KMS-11 (cell line): ENCODE measurements around the gene SLC38A10.

ENCODE experiments used
- H2AFZ ChIP-seq: fragments of 200-600 bp; sonication (generic); 2 replicates; pipeline ENCODE4 v1.6.1; 2016; ENCODE audit warnings: antibody characterized with exemption, mixed run types, low read depth
- H3K27ac ChIP-seq: fragments of 200-600 bp; sonication (generic); 2 replicates; pipeline ENCODE4 v1.6.1; 2016; ENCODE audit warnings: mild to moderate bottlenecking, mixed run types
- H3K27me3 ChIP-seq: fragments of 200-600 bp; sonication (generic); 2 replicates; pipeline ENCODE4 v1.6.1; 2017; ENCODE audit warnings: mild to moderate bottlenecking, low read depth, mixed run types, moderate library complexity; ENCODE audit not compliant: insufficient read depth
- H3K36me3 ChIP-seq: fragments of 200-600 bp; sonication (generic); 2 replicates; pipeline ENCODE4 v1.6.1; 2017; ENCODE audit warnings: mild to moderate bottlenecking, mixed run types; ENCODE audit not compliant: insufficient read depth
- H3K4me1 ChIP-seq: fragments of 200-600 bp; sonication (generic); 2 replicates; pipeline ENCODE4 v1.6.1; 2016; ENCODE audit warnings: mild to moderate bottlenecking, low read depth, mixed run types; ENCODE audit not compliant: poor library complexity, severe bottlenecking
- H3K4me2 ChIP-seq: fragments of 200-600 bp; sonication (generic); 2 replicates; pipeline ENCODE4 v1.7.0; 2016; ENCODE audit warnings: mild to moderate bottlenecking, mixed run types
- H3K4me3 ChIP-seq: fragments of 200-600 bp; sonication (generic); IDR thresholded peaks from 2 replicates; pipeline ENCODE4 v1.6.1; 2017; ENCODE audit warnings: low read depth, low read length, mixed read lengths; ENCODE audit not compliant: insufficient read depth
- H3K79me2 ChIP-seq: fragments of 200-600 bp; sonication (generic); 2 replicates; pipeline ENCODE4 v1.6.1; 2016; ENCODE audit warnings: low read depth, mixed run types; ENCODE audit not compliant: insufficient read depth
- H3K9ac ChIP-seq: fragments of 200-600 bp; sonication (generic); 2 replicates; pipeline ENCODE4 v1.6.1; 2016; ENCODE audit warnings: mild to moderate bottlenecking, mixed run types
- H4K20me1 ChIP-seq: fragments of 200-600 bp; sonication (generic); 2 replicates; pipeline ENCODE4 v1.6.1; 2016; ENCODE audit warnings: mild to moderate bottlenecking, mixed run types; ENCODE audit not compliant: insufficient read depth
- TF ChIP-seq, protein P1 (sequence below): fragments of 200-600 bp; sonication (generic); conservative IDR thresholded peaks from 2 replicates; pipeline ENCODE4 v1.6.1; 2017; ENCODE audit warnings: low read depth, mild to moderate bottlenecking, antibody characterized with exemption, low read length, moderate library complexity, mixed read lengths

SLC38A10 gene

DNA sequence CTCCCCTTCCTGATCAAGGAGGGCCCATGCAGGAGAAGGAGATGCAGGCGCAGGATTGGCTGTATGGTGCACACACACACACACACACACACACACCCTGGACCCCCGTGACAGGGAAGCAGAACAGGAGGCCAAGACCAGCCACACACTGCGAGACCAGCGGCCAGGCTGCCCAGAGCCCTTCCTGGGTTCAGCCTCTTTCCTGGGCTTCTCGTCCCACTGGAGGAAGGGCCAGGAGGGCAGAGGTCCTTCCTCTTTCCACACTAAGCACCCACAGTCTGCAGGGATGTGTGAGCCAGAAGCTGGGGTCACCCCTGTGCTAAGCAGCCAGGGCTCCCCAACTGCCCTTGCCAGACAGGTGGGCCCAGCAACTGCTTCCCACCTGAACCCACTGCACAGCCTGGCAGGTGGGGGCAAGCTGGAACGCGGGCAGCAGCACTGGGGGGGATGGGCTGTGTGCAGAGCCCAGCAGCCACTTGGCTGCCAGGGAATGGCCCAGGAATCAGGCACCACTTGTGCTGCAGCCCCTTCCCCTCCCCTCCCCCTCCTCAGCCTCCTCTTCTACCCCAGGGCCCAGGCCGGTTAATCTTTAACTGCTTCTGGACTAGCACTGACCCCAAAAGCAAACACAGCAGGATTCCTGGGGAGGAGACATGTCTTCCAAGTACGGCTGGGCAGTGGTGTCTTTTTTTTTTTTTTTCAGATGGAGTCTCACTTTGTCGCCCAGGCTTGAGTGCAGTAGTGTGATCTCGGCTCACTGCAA, 44.6 kb upstream of the SLC38A10 start:
- Histone ChIP-seq H3K4me1 (no peaks in the 10 kb centered on the region), H3K36me3 (no peaks in the 10 kb centered on the region), H3K4me2 (no peak overlapping the region), H3K79me2 (no peaks in the 10 kb centered on the region), H4K20me1 (no peaks in the 10 kb centered on the region), H3K4me3 (no peak overlapping the region), H2AFZ (no peak overlapping the region), H3K27me3 (peaks cover 87% of the 10 kb centered on the region), H3K9ac (no peak overlapping the region), H3K27ac (no peak overlapping the region)
- TF ChIP-seq, protein P1, sequence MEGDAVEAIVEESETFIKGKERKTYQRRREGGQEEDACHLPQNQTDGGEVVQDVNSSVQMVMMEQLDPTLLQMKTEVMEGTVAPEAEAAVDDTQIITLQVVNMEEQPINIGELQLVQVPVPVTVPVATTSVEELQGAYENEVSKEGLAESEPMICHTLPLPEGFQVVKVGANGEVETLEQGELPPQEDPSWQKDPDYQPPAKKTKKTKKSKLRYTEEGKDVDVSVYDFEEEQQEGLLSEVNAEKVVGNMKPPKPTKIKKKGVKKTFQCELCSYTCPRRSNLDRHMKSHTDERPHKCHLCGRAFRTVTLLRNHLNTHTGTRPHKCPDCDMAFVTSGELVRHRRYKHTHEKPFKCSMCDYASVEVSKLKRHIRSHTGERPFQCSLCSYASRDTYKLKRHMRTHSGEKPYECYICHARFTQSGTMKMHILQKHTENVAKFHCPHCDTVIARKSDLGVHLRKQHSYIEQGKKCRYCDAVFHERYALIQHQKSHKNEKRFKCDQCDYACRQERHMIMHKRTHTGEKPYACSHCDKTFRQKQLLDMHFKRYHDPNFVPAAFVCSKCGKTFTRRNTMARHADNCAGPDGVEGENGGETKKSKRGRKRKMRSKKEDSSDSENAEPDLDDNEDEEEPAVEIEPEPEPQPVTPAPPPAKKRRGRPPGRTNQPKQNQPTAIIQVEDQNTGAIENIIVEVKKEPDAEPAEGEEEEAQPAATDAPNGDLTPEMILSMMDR = no peak

GRCh38 chr17:81339191-81339533, 44.1 kb upstream of the SLC38A10 start:
- Histone ChIP-seq H2AFZ (no peak overlapping the region), H3K4me1 (no peaks in the 10 kb centered on the region), H3K4me2 (no peak overlapping the region), H3K27ac (no peak overlapping the region), H4K20me1 (no peaks in the 10 kb centered on the region), H3K9ac (no peak overlapping the region), H3K27me3 (peaks cover 87% of the 10 kb centered on the region), H3K36me3 (no peaks in the 10 kb centered on the region), H3K4me3 (no peak overlapping the region), H3K79me2 (no peaks in the 10 kb centered on the region)
- TF ChIP-seq, protein P1 = no peak

DNA sequence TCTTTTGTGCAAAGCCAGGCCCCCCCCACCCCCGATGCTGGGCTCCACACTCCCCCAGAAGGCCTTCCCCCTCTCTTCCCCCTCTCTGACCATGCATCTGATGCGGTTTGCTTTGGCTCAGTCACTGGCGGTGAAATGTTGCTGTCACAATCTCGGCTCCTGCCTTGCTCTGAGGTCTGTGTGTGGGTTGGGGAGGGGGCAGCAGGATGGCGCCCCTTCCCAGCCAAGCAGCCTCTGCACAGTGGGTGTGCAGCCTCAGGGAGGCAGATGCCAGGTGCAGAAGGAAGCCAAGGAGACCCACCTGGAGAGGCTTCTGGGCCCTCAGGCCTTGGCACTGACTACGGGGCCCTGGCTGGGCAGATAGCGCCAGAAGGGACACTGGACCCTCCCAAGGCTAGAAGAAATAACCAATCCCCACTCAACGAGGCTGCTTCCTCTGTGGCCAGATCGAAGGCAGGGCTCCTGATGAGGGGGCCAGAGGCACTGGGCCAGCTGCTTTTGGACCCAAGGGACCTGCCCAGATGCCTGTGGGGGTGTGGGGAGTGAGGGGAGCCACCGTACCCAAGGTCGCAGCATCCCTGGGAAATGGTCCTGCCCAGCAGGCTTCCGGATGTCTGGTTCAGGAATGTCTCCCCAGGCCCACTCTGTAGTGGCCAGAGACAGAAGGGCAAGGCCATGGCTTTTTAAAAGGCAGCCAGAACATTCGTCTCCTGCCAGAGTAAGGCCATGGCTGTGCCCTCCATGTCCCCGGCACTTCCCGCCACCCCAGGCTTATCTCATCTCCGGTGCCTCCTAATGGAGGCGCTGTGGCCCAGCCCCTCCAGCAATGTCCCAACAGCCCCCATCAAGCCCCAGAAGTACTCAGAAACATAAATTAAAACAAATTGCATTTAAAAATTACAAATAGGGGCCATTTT, 43.4 kb upstream of the SLC38A10 start:
- Histone ChIP-seq H3K4me1 (no peaks in the 10 kb centered on the region), H3K36me3 (no peaks in the 10 kb centered on the region), H3K4me2 (no peak overlapping the region), H3K27me3 (peaks cover 87% of the 10 kb centered on the region), H2AFZ (no peak overlapping the region), H3K27ac (no peak overlapping the region), H3K79me2 (no peaks in the 10 kb centered on the region), H3K9ac (no peak overlapping the region), H4K20me1 (no peaks in the 10 kb centered on the region), H3K4me3 (no peak overlapping the region)
- TF ChIP-seq, protein P1 = no peak

GRCh38 chr17:81337476-81337879, 42.4 kb upstream of the SLC38A10 start:
- Histone ChIP-seq H3K4me1 (no peaks in the 10 kb centered on the region), H3K27me3 (peaks cover 89% of the 10 kb centered on the region), H4K20me1 (no peaks in the 10 kb centered on the region), H3K4me3 (no peak overlapping the region), H3K4me2 (no peak overlapping the region), H2AFZ (no peak overlapping the region), H3K79me2 (no peaks in the 10 kb centered on the region), H3K36me3 (no peaks in the 10 kb centered on the region), H3K27ac (no peak overlapping the region), H3K9ac (no peak overlapping the region)
- TF ChIP-seq, protein P1 = no peak
